Left lung (tissue), 10 donors: ENCODE data around the gene ATRIP. TPM values are rescaled to one million over a fixed set of nuclear protein-coding genes. Genes with fewer than 3 reads are reported as not detected.

Experiments
- ATAC-seq: fragments of 200-7000 bp; cut with Tn5 transposase; one replicate; pipeline ENCODE4 v1.9.1; 2020; ENCODE audit warnings: moderate library complexity
- DNase-seq, 4 donors: peaks; one replicate each; pipeline ENCODE4 v3.0.0-alpha.2; 2013 to 2020
- H3K27ac ChIP-seq, 2 donors: fragments of 200-600 bp; sonication (generic) in 1 of 2; one replicate each; pipeline versions ENCODE4 v1.5.0 to v1.8.0; 2020 to 2021
- H3K27me3 ChIP-seq, 2 donors: fragments of 200-600 bp; sonication (generic) in 1 of 2; one replicate each; pipeline versions ENCODE4 v1.5.0 to v1.8.0; 2020 to 2021
- H3K36me3 ChIP-seq, 2 donors: fragments of 200-600 bp; sonication (generic) in 1 of 2; one replicate each; pipeline versions ENCODE4 v1.5.0 to v1.8.0; 2020 to 2021
- H3K4me1 ChIP-seq, 2 donors: fragments of 200-600 bp; one replicate each; pipeline ENCODE4 v1.8.0; 2021
- H3K4me3 ChIP-seq, 2 donors: fragments of 200-600 bp; sonication (generic) in 1 of 2; one replicate each; pipeline versions ENCODE4 v1.5.0 to v1.8.0; 2020 to 2021; ENCODE audit warnings: mild to moderate bottlenecking in 1 of 2
- H3K9me3 ChIP-seq, 2 donors: fragments of 200-600 bp; sonication (generic) in 1 of 2; one replicate each; pipeline versions ENCODE4 v1.5.0 to v1.8.0; 2020 to 2021
- intact Hi-C, 2 donors: fragments of 100-400 bp; cut with DNase I; formaldehyde crosslinking; loops; one replicate each; pipeline versions ENCODE4 v1.11.2 to v1.14.2; 2022
- polyA plus RNA-seq, 6 donors: library from polyadenylated mRNA; unstranded; fragments of 120-200 nt; gene quantifications; one replicate each; pipeline ENCODE4 v1.2.1, GENCODE V29; 2013; ENCODE audit not compliant: insufficient read length in 6 of 6
- total RNA-seq, 2 donors: library from RNA; stranded (reverse); fragmentation: NEBNext Ultra II Directional; extraction: Animal tissue kit (Norgen Biotek cat#: 25700); gene quantifications; one replicate each; pipeline ENCODE4 v1.2.1, GENCODE V29; 2021
- TF ChIP-seq, protein P1 (sequence below), 2 donors: fragments of 200-600 bp; sonication (generic) in 1 of 2; IDR thresholded peaks; one replicate each; pipeline versions ENCODE4 v1.5.0 to v1.8.0; 2021; ENCODE audit warnings: antibody characterized with exemption in 2 of 2
- donor health status: DM: no; HTN: yes; CAD: no.
- donor health status: DM: no; HTN: no; CAD: no.

ATRIP gene
- total and polyA plus RNA-seq, 8 donors: 7.4 to 14.4 (median 12.0) TPM

- Histone ChIP-seq H3K36me3 (peaks cover 0 to 12% of the 10 kb centered on the region in 2 donors), H3K4me1 (peaks cover 9 to 55% of the 10 kb centered on the region in 2 donors), H3K4me3 (peak overlapping the region in 1 of 2 donors; percentile 71), H3K27ac (peak overlapping the region; percentile 91 to 97), H3K9me3 (no peaks in the 10 kb centered on the region), H3K27me3 (no peaks in the 10 kb centered on the region)
- ATAC-seq: no peak
- no peak for DNase-seq
- TF ChIP-seq, protein P1, sequence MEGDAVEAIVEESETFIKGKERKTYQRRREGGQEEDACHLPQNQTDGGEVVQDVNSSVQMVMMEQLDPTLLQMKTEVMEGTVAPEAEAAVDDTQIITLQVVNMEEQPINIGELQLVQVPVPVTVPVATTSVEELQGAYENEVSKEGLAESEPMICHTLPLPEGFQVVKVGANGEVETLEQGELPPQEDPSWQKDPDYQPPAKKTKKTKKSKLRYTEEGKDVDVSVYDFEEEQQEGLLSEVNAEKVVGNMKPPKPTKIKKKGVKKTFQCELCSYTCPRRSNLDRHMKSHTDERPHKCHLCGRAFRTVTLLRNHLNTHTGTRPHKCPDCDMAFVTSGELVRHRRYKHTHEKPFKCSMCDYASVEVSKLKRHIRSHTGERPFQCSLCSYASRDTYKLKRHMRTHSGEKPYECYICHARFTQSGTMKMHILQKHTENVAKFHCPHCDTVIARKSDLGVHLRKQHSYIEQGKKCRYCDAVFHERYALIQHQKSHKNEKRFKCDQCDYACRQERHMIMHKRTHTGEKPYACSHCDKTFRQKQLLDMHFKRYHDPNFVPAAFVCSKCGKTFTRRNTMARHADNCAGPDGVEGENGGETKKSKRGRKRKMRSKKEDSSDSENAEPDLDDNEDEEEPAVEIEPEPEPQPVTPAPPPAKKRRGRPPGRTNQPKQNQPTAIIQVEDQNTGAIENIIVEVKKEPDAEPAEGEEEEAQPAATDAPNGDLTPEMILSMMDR (IDR thresholded peaks at IDR 0.05): no peak
- intact Hi-C loops: no loop called here
Observed at GRCh38 chr3:48505146-48505545, 58.6 kb downstream of the ATRIP start.

- peaks cover 0 to 3% of the 10 kb centered on the region in 2 donors for H3K36me3 ChIP-seq
- peak overlapping the region in 1 of 2 donors; percentile 97 for H3K27ac ChIP-seq
- ATAC-seq (no peak), DNase-seq (no peak)
- H3K9me3 ChIP-seq: no peaks in the 10 kb centered on the region
- no peak overlapping the region for H3K4me3 ChIP-seq
- H3K4me1 ChIP-seq: peaks cover 9 to 48% of the 10 kb centered on the region in 2 donors
- intact Hi-C loops: no loop called here
- H3K27me3 ChIP-seq: no peaks in the 10 kb centered on the region
- TF ChIP-seq, protein P1 (IDR thresholded peaks at IDR 0.05): no peak
Observed at GRCh38 chr3:48505968-48506504, 59.5 kb downstream of the ATRIP start.

DNA sequence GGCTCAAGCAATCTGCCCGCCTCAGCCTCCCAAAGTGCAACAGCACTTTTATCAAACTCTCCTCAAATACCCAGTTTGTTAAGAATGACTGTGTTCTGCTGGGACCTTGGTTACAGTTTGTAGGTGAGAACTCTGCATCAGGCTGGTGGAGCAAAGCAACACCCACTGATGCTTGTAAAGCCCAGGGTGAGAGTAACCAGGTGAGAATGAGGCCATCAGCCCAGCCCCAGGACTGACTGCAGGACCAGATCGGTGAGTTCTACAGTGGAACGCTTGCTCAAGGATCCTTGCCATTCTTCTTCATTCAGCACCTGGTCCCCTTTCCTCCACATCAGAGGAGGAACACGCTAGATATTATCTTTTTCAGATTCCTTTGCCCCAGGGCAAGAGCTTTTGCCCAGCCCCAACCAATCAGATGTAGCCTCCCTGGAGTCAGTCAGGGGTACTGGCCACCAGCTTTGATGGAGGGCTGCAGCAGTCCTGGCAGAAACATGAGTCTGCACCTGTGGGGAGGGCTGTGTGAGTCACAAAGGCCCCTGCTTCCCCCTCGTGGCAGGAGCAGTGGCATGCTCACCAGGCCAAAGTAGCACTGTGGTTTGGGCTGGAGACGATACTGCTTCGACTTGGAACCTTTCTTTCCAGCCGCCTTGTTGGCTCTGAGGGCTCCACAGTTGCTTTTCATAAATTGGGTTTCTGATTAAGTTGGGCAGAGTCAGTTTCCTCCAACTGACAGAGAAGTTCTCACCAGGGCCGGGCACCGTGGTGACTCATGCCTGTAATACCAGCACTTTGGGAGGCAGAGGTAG is 60.9 kb downstream of the ATRIP start:
- Histone ChIP-seq H3K4me3 (no peak overlapping the region), H3K27me3 (no peaks in the 10 kb centered on the region), H3K36me3 (no peaks in the 10 kb centered on the region), H3K27ac (peak overlapping the region in 1 of 2 donors; percentile 20), H3K9me3 (no peaks in the 10 kb centered on the region), H3K4me1 (peaks cover 9 to 33% of the 10 kb centered on the region in 2 donors)
- TF ChIP-seq, protein P1 (IDR thresholded peaks at IDR 0.05): peak; percentile 13 to 56
- peak; percentile 47 for ATAC-seq
- peak in 3 of 4 donors; percentile 37 to 82 (median 60) for DNase-seq
- intact Hi-C loops: no loop called here

GRCh38 chr3:48511551-48511950 is 65.0 kb downstream of the ATRIP start:
- Histone ChIP-seq H3K4me3 (no peak overlapping the region), H3K27ac (no peak overlapping the region), H3K27me3 (no peaks in the 10 kb centered on the region), H3K9me3 (no peaks in the 10 kb centered on the region), H3K36me3 (no peaks in the 10 kb centered on the region), H3K4me1 (peaks cover 0 to 11% of the 10 kb centered on the region in 2 donors)
- ATAC-seq (no peak), DNase-seq (no peak)
- intact Hi-C loops: no loop called here
- TF ChIP-seq, protein P1 (IDR thresholded peaks at IDR 0.05): no peak

DNA sequence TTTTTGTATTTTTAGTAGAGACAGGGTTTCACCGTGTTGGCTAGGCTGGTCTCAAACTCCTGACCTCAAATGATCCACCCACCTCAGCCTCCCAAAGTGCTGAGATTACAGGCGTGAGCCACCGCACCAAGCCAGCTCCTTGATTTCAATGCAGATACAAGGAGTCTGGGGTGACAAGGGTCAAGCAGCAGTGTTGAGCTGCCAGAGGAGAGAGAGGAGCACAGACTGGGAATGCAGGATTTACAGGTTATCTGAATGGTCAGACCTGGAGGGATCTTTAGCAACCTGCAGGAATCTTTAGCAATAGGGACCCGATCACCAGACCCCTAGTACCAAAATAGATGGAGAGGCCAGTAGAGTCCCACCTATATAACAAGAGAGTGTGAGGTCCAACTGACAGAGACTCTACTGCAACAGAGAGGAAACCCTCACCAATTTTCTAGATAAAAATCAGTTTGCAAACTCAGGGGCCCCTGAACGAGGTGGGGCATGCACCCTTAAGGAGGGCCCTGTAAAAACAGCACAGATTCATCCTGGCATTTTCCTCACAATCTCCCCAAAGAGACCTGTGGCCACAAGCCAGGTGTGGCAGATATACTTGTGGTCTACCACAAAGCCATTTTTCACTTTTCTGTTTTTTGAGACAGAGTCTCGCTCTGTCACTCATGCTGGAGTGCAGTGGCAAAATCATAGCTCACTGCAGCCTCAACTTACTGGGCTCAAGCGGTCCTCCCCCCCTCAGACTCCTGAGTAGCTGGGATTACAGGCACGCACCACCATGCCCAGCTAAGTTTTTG is 68.1 kb downstream of the ATRIP start:
- DNase-seq (no peak), ATAC-seq (no peak)
- TF ChIP-seq, protein P1 (IDR thresholded peaks at IDR 0.05): no peak
- no peak overlapping the region for H3K27ac ChIP-seq
- intact Hi-C loops: no loop called here
- H3K4me1 ChIP-seq: no peaks in the 10 kb centered on the region
- no peaks in the 10 kb centered on the region for H3K9me3 ChIP-seq
- no peak overlapping the region for H3K4me3 ChIP-seq
- peaks cover 0 to 20% of the 10 kb centered on the region in 2 donors for H3K36me3 ChIP-seq
- no peaks in the 10 kb centered on the region for H3K27me3 ChIP-seq
